AG04450 (cell line): ENCODE results near the gene NACC1. TPM values are rescaled to one million over a fixed set of nuclear protein-coding genes. Genes with fewer than 3 reads are reported as not detected.

Experiments
- CTCF ChIA-PET: fragments of 300-600, 350-600 bp; formaldehyde crosslinking; extraction: SDS; loops from one replicate; lab custom pipeline; 2022; ENCODE audit warnings: antibody characterized with exemption, inconsistent platforms; lab: Charles Lee
- POLR2A ChIA-PET: fragments of 350-600 bp; formaldehyde crosslinking; extraction: SDS; loops from one replicate; lab custom pipeline; 2021; ENCODE audit warnings: antibody characterized with exemption, inconsistent platforms; lab: Yijun Ruan, JAX
- DNase-seq: peaks from one replicate; pipeline ENCODE4 v3.0.0-alpha.2; 2011; ENCODE audit warnings: low read depth, low spot score
- H3K27ac ChIP-seq: one replicate; pipeline ENCODE4 v1.5.1; 2012; ENCODE audit warnings: low read depth, low read length, control low read depth
- H3K27me3 ChIP-seq: one replicate; pipeline ENCODE4 v1.6.0; 2012; ENCODE audit warnings: low read length; ENCODE audit not compliant: control insufficient read depth, insufficient read depth
- H3K4me3 ChIP-seq: 2 replicates; pipeline ENCODE4 v1.5.1; 2011; ENCODE audit warnings: mild to moderate bottlenecking, low read depth, low read length, control low read depth
- H3K9me3 ChIP-seq: 2 replicates; pipeline ENCODE4 v1.5.1; 2012; ENCODE audit warnings: low read length; ENCODE audit not compliant: control insufficient read depth, insufficient read depth
- CTCF ChIP-seq: IDR thresholded peaks from 2 replicates; pipeline ENCODE4 v1.5.1; 2011; ENCODE audit warnings: low read depth, low read length, control low read depth, inconsistent platforms
- polyA plus RNA-seq: library from polyadenylated mRNA; depleted of rRNA; stranded (reverse); fragments of >200 nt; gene quantifications from 2 replicates; pipeline ENCODE4 v1.2.3, GENCODE V29; 2011

The NACC1 gene
- polyA plus RNA-seq, 1 experiment = 43.4 TPM

- DNase-seq = no peak
- CTCF ChIA-PET = interaction anchor here (0.6 to 1.4 kb wide), 5 partner anchors 26 to 154 kb away, joined by 3 to 8 read pairs (median 4); partner anchors contain the start of genes IER2 and STX10
- POLR2A ChIA-PET = interaction anchor here (0.8 to 4.3 kb wide), 3 partner anchors 31 to 44 kb away, joined by 3 to 16 read pairs (median 4); partner anchors contain the start of genes IER2 and STX10
- peak overlapping the region; percentile 87 for H3K4me3 ChIP-seq
- no peaks in the 10 kb centered on the region for H3K27me3 ChIP-seq
- H3K9me3 ChIP-seq = peaks cover 4% of the 10 kb centered on the region; the same call in 1 of the 2 replicates
- TF ChIP-seq CTCF = no peak
- peak overlapping the region; percentile 65 for H3K27ac ChIP-seq
Observed at GRCh38 chr19:13119627-13120026, 1.6 kb downstream of the NACC1 start.

- CTCF ChIA-PET = interaction anchor here (1.0 to 1.4 kb wide), 4 partner anchors 26 to 154 kb away, joined by 3 to 4 read pairs (median 4); partner anchors contain the start of genes IER2 and STX10
- DNase-seq = no peak
Observed at GRCh38 chr19:13120031-13120430, 2.0 kb downstream of the NACC1 start.

GRCh38 chr19:13120817-13121216, 2.8 kb downstream of the NACC1 start:
- TF ChIP-seq CTCF = no peak
- Histone ChIP-seq H3K9me3 (peaks cover 4% of the 10 kb centered on the region; the same call in 1 of the 2 replicates), H3K27me3 (no peaks in the 10 kb centered on the region), H3K27ac (peak overlapping the region; percentile 65), H3K4me3 (peak overlapping the region; percentile 32)
- ChIA-PET CTCF (interaction anchor here (1.0 to 1.4 kb wide), 4 partner anchors 20 to 155 kb away, joined by 3 to 8 read pairs (median 4); partner anchors contain the start of genes IER2 and STX10), POLR2A (interaction anchor here (0.6 to 4.3 kb wide), 4 partner anchors 11 to 86 kb away, joined by 3 to 16 read pairs (median 4); partner anchors contain the start of genes IER2 and STX10)
- no peak for DNase-seq

More at GRCh38 chr19:13120031-13120430, 2.0 kb downstream of the NACC1 start:
- POLR2A ChIA-PET = interaction anchor here (0.8 to 4.3 kb wide), 3 partner anchors 30 to 44 kb away, joined by 3 to 16 read pairs (median 4); partner anchors contain the start of genes IER2 and STX10
- no peak for TF ChIP-seq CTCF
- no peaks in the 10 kb centered on the region for H3K27me3 ChIP-seq
- H3K27ac ChIP-seq = peak overlapping the region; percentile 65
- peaks cover 4% of the 10 kb centered on the region; the same call in 1 of the 2 replicates for H3K9me3 ChIP-seq
- H3K4me3 ChIP-seq = peak overlapping the region; percentile 87

- Histone ChIP-seq H3K9me3 (no peaks in the 10 kb centered on the region), H3K27me3 (no peaks in the 10 kb centered on the region), H3K4me3 (no peak overlapping the region), H3K27ac (no peak overlapping the region)
- TF ChIP-seq CTCF = no peak
- ChIA-PET CTCF (interaction anchor here (1.0 kb wide), 2 partner anchors 21 to 156 kb away, joined by 3 to 8 read pairs; no protein-coding TSS in a partner anchor), POLR2A (interaction anchor here (0.6 to 4.3 kb wide), 3 partner anchors 10 to 85 kb away, joined by 3 to 16 read pairs (median 5); partner anchors contain the start of genes IER2 and STX10)
- no peak for DNase-seq
Observed at GRCh38 chr19:13121551-13122274, 3.6 kb downstream of the NACC1 start.
